Left renal pelvis (tissue), 4 donors: ENCODE measurements around the gene ITGA8. TPM values are rescaled to one million over a fixed set of nuclear protein-coding genes. Genes with fewer than 3 reads are reported as not detected.

Source experiments
- DNase-seq, 4 donors: peaks; one replicate each; pipeline ENCODE4 v3.0.0-alpha.2; 2013; ENCODE audit warnings: low read depth in 4 of 4, low spot score in 3 of 4
- polyA plus RNA-seq, 4 donors: library from polyadenylated mRNA; unstranded; fragments of 120-200 nt; gene quantifications; one replicate each; pipeline ENCODE4 v1.2.1, GENCODE V29; 2013; ENCODE audit not compliant: insufficient read length in 4 of 4

ITGA8 gene
- polyA plus RNA-seq, 4 donors, result 28.3 to 51.0 (median 43.9) TPM

DNA sequence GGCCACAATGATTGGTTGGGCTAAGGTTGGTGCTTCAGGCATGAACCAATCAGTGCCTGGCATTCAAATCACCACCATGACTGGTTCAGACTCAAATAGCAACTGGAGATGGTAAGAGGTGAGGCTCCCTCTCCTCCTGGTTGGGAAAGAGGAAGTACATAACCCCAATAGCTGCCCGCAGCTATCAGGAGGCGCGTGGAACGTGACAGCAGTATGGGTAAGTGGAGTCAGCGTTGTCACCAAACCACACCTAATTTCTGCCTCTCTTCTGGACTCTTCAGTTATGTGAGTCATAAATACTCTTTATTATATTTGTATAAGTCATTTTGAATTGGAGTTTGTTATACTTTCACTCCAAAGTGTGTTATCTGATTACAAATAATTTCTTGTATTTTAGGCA, 17.9 kb upstream of the ITGA8 start:
- DNase-seq, result no peak

DNA sequence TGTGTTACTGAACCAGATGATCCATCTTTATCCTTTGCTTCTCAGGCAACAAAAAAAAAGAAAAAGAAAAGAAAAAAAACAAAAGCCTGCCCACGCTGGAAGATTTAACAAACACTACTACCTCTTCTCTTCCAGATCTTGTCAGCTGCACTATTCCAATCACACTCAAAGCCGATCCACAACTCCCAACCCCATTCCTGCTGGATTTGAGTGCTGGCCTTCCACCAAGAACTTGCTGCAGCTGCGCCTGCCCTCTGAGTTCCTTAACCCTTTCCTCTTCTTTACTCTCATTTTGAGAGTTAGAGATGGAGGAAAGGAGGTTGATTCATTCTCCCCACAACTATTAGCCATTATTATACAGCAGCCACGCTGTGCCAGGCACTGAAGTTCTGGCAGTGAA, 16.0 kb upstream of the ITGA8 start:
- no peak for DNase-seq

- DNase-seq, result no peak
Measured at GRCh38 chr10:15730341-15730740, 10.6 kb upstream of the ITGA8 start.

- DNase-seq, result no peak
Measured at GRCh38 chr10:15729890-15730289, 10.2 kb upstream of the ITGA8 start.

DNA sequence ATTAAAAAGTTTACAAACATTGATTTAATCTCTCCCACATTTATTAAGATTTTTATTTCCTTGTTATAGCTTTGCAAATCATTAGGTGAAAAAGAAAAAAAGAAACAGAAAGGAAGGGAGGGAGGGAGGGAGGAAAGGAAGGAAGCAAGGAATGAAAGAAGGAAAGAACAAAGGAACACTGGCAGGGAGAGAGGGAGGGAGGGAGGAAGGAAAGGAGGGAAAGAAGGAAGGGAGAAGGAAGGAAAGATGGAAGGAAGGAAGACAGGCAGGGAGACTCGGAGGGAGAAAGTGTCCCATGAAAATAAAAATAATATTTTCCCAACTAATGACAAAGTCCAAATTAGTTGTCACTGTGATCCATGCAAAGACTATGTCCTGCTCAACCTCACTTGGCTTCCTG, 6.3 kb upstream of the ITGA8 start:
- no peak for DNase-seq

DNA sequence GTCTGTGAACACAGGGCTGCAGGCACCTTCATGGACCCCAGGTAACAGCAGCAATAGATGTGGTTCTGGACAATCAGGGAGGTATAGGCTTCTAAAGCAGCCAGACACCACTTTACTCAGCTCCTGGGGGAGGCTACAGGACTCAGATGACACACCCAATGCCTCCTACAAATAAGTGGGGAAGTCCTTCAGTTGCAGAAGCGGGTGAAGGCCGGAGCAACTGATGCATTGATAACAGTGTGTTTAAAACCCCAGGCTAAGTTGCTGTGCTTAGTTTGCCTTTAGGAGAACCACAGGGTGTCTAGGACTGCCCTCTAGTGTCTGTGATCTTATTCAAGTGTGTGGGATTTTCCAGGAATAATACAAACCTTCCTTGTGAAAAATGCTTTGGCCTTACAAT, 5.9 kb upstream of the ITGA8 start:
- DNase-seq, result no peak

- DNase-seq, result no peak
Measured at GRCh38 chr10:15724683-15725082, 5.0 kb upstream of the ITGA8 start.

DNA sequence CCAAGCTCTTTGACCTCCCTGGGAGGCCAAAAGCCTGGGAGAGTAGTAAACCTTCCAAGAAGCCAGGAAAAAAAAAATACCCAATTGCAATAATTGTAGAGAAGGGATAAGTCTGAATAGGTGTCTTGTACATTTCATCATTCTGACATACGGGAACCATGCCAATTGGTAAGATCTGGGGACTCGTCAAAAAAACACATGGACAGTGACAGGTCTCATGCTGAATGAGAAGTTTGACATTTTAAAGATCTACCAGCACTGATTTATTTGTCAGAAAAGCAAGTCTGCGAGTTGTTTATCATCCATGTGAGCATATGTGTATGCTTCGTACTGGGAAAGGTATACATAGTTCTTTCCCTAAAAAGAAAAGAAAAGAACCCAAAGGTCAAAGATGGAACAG, 4.1 kb upstream of the ITGA8 start:
- no peak for DNase-seq

DNA sequence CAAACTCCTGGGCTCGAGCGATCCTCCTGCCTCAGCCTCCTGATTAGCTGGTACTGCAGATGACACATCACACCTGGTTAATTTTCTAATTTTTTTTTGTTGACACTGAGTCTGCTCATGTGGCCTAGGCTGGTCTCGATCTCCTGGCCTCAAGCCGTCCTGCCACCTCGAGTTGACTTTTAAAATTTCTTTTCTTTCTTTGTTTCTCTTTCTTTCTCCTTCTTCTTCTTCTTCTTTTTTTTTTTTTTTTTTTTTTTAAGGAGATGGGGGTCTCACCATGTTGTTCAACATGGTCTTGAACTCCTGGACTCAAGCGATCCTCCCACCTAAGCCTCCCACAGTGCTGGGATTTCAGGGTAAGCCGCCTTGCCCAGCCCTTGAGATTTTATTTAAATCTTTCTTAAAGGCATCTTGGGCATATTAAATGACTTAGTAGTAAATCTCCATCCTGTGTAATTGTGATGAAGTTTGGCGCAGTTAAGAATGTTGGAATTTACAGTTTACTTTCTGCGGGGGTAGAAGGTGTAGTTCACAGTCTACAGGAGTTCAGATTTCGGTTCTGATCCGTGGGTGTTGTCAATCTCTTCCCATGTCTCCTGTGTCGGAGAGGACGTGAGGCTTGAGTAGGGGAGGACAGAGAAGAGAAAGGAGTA, 1.0 kb upstream of the ITGA8 start:
- DNase-seq, result no peak

GRCh38 chr10:15719049-15719898, 448 bp downstream of the ITGA8 start:
- no peak for DNase-seq

GRCh38 chr10:15718694-15719048, 1.1 kb downstream of the ITGA8 start:
- DNase-seq, result no peak

DNA sequence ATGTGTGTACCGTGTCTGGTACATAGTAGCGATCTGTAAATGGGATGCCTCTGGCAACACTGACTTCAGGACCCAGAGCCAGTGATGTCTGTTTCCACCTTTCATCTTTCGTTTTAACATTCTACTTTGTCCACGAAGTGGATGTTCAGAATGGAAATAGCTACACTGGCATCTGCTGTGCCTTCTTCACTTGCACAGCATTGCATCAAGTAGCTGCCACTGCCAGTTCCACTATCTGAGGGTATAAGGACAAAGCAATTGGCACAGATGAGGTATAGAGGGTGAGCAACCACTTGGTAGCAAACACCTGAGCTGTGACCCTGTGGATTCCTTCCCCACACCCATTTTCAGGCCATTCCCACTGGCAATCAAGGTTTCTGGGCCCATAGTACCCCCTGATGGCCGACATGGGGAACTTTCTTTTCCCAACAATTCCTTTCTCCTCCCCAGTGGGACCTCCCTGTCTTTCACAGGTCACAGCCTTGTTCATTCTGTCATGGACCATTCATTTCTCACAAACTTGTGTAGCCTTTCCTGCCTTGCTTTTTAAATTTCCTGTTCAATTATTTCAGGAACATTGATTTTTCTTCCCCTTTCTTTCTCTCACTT, 4.0 kb downstream of the ITGA8 start:
- no peak for DNase-seq

DNA sequence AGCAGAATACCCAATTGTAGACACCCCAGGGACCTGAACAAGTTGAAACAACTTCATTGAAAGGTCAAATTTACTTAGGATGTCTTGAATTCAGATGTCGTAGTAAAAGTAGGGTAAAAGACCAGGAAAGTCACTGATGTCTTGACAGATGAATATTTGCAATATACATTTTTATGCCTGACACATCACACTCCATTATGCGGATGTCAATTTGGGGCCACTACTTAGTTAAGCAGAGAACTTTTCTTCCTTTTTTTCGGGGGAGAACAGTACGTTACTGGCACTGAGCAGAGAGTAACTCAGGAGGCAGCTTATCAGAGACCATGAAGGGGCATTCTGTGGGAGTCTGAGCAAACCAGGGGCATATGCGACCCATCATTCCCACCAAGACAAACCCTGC, 4.9 kb downstream of the ITGA8 start:
- DNase-seq, result no peak

DNA sequence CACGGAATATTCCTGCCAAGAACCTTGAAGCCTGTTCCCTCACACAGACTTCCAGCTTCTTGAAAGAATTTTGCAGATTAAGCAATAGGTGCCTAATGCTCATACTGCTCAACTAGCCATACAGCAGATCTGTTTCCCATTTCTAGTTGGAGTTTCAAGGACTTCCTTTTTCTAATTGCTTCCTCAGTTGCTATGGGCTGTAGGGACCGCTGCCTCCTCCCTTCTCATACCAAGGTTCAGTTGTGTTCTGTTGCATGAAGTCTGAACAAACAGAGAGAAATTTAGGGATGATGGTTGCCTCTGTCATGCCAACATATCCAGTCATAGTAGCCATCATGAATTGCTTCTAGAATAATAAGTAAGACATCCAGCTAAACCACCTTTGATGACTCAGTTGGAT, 6.8 kb downstream of the ITGA8 start:
- DNase-seq, result no peak

GRCh38 chr10:15710455-15710854, 9.3 kb downstream of the ITGA8 start:
- no peak for DNase-seq

DNA sequence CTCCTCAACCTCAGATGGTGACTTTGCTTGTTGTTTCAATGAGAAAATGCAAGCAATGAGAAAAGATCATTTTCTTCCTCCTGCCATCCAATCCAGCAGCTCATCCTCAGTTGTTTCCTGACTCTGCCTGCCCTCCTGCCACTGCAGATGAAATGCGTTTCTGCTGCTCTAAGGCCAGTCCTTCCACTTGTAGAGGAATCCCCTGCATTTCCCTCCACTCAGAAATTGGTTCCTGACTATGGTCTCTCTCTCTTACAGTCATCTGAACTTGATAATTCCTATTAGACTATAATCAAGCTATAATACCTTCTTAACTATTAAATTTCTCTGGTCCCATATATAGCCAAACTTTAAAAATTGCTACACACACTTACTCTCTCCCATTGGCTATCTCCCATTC, 14.4 kb downstream of the ITGA8 start:
- DNase-seq, result no peak

DNA sequence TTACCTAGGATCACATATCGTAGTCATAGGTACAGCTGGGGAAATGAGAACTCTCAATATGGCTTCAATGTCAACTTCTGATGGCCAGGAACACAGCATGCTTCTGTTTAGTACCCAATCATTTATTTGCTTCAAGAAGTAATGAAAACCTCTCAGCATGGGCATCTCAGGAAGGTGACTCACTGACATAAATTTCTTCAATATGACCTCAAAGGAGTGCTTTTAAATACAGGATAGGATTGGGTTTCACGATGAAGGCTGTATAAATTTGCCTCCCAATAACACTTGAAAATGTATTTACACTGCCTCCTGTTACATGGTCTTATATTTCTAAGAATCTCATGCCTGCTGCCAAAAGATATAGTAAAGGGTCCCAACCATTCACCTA, 15.1 kb downstream of the ITGA8 start:
- no peak for DNase-seq

GRCh38 chr10:15703944-15704580, 15.7 kb downstream of the ITGA8 start:
- no peak for DNase-seq

GRCh38 chr10:15703151-15703880, 16.4 kb downstream of the ITGA8 start:
- no peak for DNase-seq

DNA sequence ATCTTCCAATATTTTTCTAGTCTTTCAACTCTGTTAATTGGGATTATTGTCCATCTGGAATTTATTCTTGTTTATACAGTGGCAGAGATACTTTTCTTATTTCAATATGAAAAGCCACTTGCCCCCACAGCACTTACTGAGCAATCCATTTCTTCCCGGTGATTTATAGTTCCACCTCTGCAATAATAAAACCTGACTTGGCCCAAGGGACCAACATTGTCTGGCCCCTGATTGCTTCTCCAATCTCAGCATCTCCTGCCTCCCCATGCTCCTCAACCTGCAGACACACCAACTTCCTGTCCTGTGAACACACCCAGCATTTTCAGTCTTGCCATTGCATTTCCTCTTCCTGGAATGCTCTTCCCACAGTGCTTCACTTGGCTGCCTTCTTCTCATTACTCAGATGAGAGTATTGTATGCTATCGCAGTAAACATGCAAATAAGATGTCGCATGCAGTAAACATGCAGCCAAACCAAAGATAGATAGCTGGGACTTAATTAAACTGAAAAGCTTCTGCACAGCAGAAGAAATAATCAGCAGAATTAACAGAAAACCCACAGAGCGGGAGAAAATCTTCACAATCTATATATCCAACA, 19.5 kb downstream of the ITGA8 start:
- DNase-seq, result no peak
